Femur (tissue), 1 donor: ENCODE measurements around the gene SLC29A3.

Experiments used
- DNase-seq: peaks from one replicate; pipeline ENCODE4 v3.0.0-alpha.2; 2017

The SLC29A3 gene

GRCh38 chr10:71325267-71325666 lies 6.2 kb downstream of the SLC29A3 start:
- no peak for DNase-seq

GRCh38 chr10:71326464-71326881 lies 7.4 kb downstream of the SLC29A3 start:
- no peak for DNase-seq

DNA sequence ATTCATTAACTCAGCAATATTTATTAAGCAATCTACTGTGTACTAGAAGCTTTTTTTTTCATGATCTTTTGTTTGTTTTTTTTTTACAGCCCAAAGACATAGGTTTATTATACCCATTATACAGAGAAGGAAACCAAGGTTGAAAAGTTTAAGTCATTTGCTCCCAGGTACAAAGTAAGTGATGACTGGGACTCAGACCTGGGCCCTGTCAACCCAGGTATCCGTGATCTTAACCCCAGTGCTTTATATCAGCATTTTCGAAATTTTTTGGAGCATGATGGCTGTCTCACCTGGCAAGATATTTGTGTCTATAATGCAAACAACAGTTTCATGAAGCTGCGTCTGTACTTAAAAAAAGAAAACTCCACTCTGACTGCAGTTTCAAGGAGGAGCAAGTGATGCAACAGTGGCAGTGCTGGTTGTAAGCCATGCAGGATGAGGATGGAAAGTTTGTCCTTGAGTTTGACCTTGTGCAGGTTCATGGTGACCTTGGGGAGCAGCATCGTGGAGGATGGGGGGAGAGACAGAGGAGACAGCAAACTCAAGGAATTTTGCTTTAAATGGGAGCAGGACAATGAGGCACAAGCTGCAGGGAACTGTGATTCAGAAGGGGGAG lies 11.8 kb downstream of the SLC29A3 start:
- DNase-seq, result no peak

DNA sequence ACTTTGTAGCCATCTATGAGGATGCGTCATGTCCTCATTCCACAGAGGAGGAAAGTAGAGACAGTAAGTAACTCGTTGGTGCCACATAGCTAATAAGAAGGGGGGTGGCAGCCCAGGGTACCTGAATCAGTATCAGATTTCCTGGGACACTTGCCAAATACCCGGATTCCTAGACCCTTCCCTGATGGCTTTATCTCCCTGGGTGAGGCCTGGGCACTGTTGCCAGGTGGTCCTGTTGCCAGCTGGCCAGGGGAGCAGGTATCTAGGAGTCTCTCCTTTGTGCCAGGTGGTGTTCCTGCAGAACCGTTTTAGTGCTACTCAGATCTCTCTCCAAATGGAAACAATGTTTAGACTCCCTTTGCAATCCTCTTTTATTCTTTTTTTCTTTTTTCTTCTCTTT lies 12.7 kb downstream of the SLC29A3 start:
- DNase-seq, result no peak

DNA sequence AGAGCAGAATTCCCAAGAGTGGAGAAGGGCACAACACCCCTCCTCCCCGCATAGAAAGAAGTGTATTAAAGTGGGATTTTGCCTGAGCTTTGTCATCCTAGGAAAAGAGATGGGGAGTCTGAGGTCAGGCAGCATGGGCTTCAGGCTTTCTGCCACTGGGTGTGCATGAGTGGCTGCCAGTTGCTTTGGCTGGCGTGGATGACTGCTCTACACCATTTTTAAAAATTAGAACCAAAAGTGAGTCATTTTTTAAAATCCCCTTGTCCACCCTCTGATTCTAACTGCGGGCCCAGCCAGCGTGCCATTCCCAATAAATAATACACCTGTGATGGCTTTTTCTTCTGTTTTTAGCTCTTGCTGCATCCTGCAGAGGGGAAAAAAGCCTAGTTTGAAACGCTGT lies 13.4 kb downstream of the SLC29A3 start:
- no peak for DNase-seq

GRCh38 chr10:71333129-71333887 lies 14.2 kb downstream of the SLC29A3 start:
- DNase-seq, result no peak

- DNase-seq, result no peak
Observed at GRCh38 chr10:71334221-71334791, 15.2 kb downstream of the SLC29A3 start.

DNA sequence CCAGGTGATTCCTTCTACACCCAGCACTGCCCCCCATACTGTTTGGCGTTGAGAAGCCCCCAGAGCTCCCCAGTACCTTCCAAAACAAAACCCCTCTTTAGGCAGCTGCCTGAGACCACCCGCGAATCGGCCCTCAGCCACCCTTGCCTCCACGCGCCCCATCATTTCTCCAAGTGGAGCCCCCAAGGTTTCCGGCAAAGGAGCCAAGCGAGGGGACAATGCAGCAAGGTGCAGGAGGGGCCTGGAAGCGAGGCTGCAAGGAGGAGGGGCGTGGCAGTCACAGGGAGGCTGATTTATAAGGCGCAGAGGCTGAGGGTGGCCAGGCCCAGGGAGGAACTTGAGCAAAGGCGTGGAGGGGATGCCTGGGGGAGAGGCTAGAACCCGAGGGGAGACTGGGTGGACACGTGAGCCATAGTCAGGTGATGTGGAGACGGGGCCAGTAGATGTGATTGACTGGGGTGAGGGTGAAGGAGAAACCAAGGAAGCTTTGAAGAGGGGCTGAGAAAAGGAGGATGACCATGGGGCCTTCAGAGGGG lies 16.2 kb downstream of the SLC29A3 start:
- no peak for DNase-seq

DNA sequence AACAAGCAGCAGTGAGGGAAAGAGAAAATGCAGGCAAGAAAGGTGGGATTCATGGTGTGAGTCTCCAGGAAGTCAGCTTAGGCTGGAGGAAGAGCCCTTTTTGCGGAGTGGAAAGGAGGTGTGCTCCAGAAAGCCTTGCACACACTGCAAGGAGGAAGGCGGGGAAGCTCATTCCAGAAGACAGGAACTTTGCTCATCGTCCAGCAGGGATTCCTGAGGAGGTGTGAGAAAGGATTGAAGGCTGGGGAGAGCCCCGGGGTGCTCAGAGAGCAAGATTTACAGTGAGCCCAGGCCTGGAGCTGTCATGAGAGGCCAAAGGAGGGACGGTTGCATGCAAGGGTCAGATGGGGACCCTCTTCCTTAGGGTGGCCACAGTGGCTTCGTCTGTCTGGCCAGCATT lies 17.6 kb downstream of the SLC29A3 start:
- DNase-seq, result no peak

DNA sequence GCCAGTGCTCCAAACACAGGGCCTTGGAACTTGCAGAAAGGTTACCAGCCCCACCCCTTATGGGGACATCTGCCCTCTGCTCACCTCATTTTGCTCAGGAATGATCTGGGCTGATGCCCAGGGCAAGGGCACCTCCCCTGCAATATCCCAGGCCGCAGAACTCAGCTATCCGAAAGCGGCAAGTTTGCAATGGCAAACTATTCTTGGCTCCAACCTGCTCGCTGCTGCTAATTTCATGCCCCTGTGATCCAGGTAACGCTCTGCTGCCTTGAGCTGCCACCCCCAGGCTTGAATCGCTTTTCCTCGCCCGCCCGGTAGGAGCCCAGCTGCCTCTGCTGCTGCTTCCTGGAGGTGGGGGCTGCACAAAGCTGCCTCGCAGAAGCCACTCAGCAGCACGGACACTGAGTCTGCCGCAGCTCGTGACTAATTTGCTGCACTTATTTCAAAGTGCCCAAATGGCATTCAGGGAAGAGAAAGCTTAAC lies 18.2 kb downstream of the SLC29A3 start:
- DNase-seq, result no peak

DNA sequence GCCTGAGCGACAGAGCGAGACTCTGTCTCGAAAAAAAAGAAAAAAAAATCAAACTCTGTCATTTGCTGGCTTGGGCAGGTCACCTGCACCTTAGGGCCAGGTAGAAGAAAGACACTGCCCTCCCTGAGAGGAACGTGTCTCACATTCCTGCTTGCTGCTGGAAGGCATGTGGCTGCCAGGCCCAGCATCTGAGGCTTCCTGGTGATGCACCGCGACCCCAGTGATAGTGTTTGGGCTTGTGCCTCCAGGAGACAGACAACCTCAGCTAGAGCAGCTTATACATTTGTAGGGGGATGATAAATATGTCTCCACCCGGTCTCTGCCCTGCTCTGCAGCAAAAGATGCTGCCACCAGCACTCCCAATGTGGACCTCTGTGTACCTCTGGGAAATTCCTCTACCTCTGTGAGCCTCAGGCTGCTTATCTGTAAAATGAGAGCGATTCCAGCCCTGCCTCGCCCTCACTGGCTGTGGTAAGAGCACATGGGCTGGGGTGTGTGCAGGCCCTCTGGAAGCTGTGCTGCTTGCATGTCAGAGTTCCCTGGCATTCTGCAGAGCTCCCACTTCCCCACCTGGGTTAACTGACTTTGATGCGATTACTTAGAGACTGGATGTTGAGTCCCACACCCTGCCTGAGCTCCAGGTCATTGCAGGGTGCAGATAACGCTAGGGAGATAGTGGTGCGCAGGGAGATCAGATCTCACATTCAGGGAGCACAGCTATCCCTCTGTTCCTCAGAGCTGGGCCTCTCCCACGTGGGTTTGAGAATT lies 19.9 kb downstream of the SLC29A3 start:
- no peak for DNase-seq

DNA sequence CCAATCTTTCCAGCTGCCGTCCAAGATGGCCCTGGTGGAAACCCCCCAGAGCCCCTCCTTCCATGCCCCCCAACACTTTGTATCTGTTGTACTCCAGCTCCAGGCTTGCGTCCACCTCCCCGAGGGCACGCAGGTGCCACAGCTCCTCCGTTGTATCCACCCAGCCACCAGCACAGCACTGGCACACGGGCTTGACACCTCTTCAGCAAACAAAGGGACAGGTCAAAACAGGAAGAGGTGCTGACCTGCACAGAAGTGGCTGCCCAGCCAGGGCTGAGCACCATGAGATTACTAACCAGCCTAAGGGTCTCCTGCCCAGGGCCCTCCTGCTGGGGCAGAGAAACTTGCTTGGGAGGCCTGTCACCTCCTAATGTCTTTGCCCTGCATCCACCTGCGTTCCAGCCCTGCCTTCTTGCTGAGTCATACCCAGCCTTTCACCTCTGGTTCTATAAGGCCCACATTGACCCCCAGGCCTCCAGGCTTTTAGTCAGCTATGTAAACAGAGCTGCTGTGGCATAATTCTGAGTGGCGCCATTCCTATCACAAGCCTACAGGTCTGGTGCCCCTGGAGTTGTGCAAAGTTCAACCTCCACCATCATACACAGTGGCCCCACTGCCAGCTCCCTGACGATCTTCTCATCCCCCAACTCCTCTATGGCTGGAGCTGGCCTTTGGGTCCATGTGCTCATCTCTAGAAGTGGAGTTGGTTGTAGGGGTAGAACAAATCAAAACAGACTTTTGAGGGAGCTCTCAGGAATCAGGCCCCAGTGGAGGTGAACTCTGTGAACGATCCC lies 20.9 kb downstream of the SLC29A3 start:
- no peak for DNase-seq

DNA sequence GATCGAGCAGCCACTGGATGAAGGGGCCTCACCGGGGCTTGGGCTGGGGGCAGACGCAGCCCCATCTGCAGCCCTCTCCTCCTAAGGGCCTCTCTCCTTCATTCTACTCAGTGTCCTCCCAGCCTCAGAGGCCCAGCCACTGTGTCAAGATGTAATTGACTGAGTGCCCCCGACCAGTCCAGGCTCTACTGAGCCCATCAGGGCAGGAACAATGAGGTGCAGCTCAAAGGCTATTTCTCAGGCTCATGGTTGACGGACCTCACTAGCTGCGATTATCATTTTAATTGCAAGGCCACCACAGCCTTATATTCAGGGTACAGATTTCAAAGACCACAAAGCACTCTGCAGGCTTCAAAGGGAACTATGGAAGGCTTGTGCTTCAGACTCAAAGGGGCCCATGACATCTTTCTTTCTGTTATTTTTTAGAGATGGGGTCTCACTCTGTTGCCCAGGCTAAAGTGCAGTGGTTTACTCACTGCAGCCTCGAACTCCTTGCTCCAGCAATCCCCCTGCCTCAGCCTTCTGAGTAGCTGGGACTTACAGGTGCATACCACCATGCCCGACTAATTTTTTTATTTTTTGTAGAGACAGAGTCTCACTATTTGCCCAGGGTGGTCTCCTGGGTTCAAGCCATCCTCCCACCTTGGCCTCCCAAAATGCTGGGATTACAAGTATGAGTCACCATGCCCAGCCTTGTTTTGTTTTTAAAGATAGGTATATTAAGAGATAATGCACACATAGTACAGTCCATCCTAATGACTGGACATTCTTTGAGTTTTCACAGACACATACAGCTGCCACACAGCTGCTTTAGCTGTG lies 23.7 kb downstream of the SLC29A3 start:
- no peak for DNase-seq

- peak; percentile 64 for DNase-seq
Observed at GRCh38 chr10:71343392-71343773, 24.3 kb downstream of the SLC29A3 start.

- no peak for DNase-seq
Observed at GRCh38 chr10:71344154-71344925, 25.3 kb downstream of the SLC29A3 start.

GRCh38 chr10:71344993-71345480 lies 26.0 kb downstream of the SLC29A3 start:
- no peak for DNase-seq

DNA sequence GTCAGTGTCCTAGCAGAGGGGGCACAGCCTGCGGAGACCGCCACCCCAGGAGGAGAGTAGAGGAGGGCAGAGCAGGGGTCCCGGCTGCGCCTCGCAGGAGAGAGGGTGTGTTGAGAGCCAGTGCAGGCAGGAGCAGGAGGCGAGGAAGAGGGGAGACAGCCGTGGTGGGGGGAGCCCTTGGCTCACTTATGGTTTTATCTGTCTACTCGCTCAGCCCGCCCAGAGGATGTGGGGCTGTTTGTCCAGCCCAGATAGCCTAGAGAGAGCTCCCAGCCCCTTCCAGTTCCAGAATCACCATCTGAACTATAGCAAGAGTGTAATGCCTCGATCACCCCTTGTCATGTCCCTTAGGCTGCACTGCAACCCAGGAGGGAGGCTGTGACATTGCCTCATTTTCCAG lies 26.6 kb downstream of the SLC29A3 start:
- DNase-seq, result no peak

- DNase-seq, result no peak
Observed at GRCh38 chr10:71346731-71347130, 27.7 kb downstream of the SLC29A3 start.

GRCh38 chr10:71347587-71348395 lies 28.7 kb downstream of the SLC29A3 start:
- DNase-seq, result no peak
